Neural cell (in vitro differentiated cells): ENCODE results near the gene FBP1. TPM values are rescaled to one million over a fixed set of nuclear protein-coding genes. Genes with fewer than 3 reads are reported as not detected.

ENCODE experiments used
- H2AFZ ChIP-seq: fragments of 200-600, 300-800 bp; sonication (generic), shearing (Covaris generic); 2 replicates; pipeline ENCODE4 v1.6.0; 2014; ENCODE audit warnings: low read depth, mild to moderate bottlenecking, antibody characterized with exemption, low read length, moderate library complexity
- H3F3A ChIP-seq: fragments of 200-600 bp; shearing (Covaris generic); 2 replicates; pipeline ENCODE4 v1.6.1; 2016; ENCODE audit warnings: mild to moderate bottlenecking, moderate library complexity, mixed read lengths, antibody characterized with exemption, low read length; ENCODE audit not compliant: insufficient read depth, poor library complexity, severe bottlenecking
- H3K27ac ChIP-seq: fragments of 200-600, 300-800 bp; sonication (generic), shearing (Covaris generic); 2 replicates; pipeline ENCODE4 v1.5.1; 2014; ENCODE audit warnings: mild to moderate bottlenecking, low read length, moderate library complexity
- H3K27me3 ChIP-seq: fragments of 300-800, 200-600 bp; sonication (generic), shearing (Covaris generic); 2 replicates; pipeline ENCODE4 v1.6.0; 2014; ENCODE audit warnings: mild to moderate bottlenecking, low read depth, low read length, moderate library complexity; ENCODE audit not compliant: insufficient read depth
- H3K36me3 ChIP-seq: fragments of 300-800, 200-600 bp; sonication (generic), shearing (Covaris generic); 2 replicates; pipeline ENCODE4 v1.5.1; 2014; ENCODE audit warnings: mild to moderate bottlenecking, antibody characterized with exemption, low read length, moderate library complexity; ENCODE audit not compliant: insufficient read depth
- H3K4me2 ChIP-seq: fragments of 300-800, 200-600 bp; sonication (generic), shearing (Covaris generic); 2 replicates; pipeline ENCODE4 v1.6.0; 2014; ENCODE audit warnings: mild to moderate bottlenecking, low read length
- H3K4me3 ChIP-seq: fragments of 300-800, 200-600 bp; sonication (generic), shearing (Covaris generic); 2 replicates; pipeline ENCODE4 v1.5.1; 2014; ENCODE audit warnings: mild to moderate bottlenecking, low read length, moderate library complexity
- H3K79me2 ChIP-seq: fragments of 200-600 bp; shearing (Covaris generic); replicated peaks from 2 replicates; pipeline ENCODE4 v1.6.0; 2014; ENCODE audit warnings: mild to moderate bottlenecking, low read length, moderate library complexity; ENCODE audit not compliant: insufficient read depth
- H3K9ac ChIP-seq: fragments of 300-800, 200-600 bp; sonication (generic), shearing (Covaris generic); 2 replicates; pipeline ENCODE4 v1.6.1; 2016; ENCODE audit warnings: mild to moderate bottlenecking, low read length, mixed read lengths
- H3K9me2 ChIP-seq: fragments of 200-600 bp; shearing (Covaris generic); 2 replicates; pipeline ENCODE4 v1.6.1; 2016; ENCODE audit warnings: mild to moderate bottlenecking, low read length, mixed read lengths; ENCODE audit not compliant: insufficient read depth
- H3K9me3 ChIP-seq: fragments of 200-600, 300-800 bp; sonication (generic), shearing (Covaris generic); 2 replicates; pipeline ENCODE4 v1.6.1; 2016; ENCODE audit warnings: mild to moderate bottlenecking, mixed run types, low read length, moderate library complexity, mixed read lengths
- H4K20me1 ChIP-seq: fragments of 200-600 bp; shearing (Covaris generic); 2 replicates; pipeline ENCODE4 v1.6.1; 2016; ENCODE audit warnings: mild to moderate bottlenecking, mixed run types; ENCODE audit not compliant: insufficient read depth
- EP300 ChIP-seq: fragments of 450-650 bp; conservative IDR thresholded peaks from 2 replicates; pipeline ENCODE4 v1.6.1; 2014; ENCODE audit warnings: antibody characterized with exemption, mild to moderate bottlenecking, moderate library complexity; ENCODE audit not compliant: poor library complexity, severe bottlenecking
- EZH2 ChIP-seq: fragments of 200-600, 300-800 bp; shearing (Covaris generic), sonication (generic); IDR thresholded peaks from 2 replicates; pipeline ENCODE4 v1.6.1; 2014; ENCODE audit warnings: antibody characterized with exemption, low read length, borderline replicate concordance, mild to moderate bottlenecking; ENCODE audit not compliant: insufficient read depth, poor library complexity, severe bottlenecking
- MXI1 ChIP-seq: fragments of 450-650 bp; conservative IDR thresholded peaks from 2 replicates; pipeline ENCODE4 v1.6.1; 2014; ENCODE audit warnings: antibody characterized with exemption, mild to moderate bottlenecking; ENCODE audit not compliant: poor library complexity, severe bottlenecking
- POLR2AphosphoS5 ChIP-seq: IDR thresholded peaks from 2 replicates; pipeline ENCODE4 v1.6.1; 2012
- RAD21 ChIP-seq: fragments of 450-650 bp; conservative IDR thresholded peaks from 2 replicates; pipeline ENCODE4 v1.6.1; 2014; ENCODE audit warnings: antibody characterized with exemption, mild to moderate bottlenecking, moderate library complexity
- SMC3 ChIP-seq: fragments of 450-650 bp; conservative IDR thresholded peaks from 2 replicates; pipeline ENCODE4 v1.6.1; 2014; ENCODE audit warnings: antibody characterized with exemption, mild to moderate bottlenecking, moderate library complexity; ENCODE audit not compliant: poor library complexity
- TAF1 ChIP-seq: IDR thresholded peaks from 2 replicates; pipeline ENCODE4 v1.6.1; 2012; ENCODE audit warnings: low read depth
- polyA plus RNA-seq: library from polyadenylated mRNA; depleted of rRNA; stranded (reverse); fragments of >200 nt; gene quantifications from 2 replicates; pipeline ENCODE4 v1.2.3, GENCODE V29; 2014
- TF ChIP-seq, protein P1 (sequence below): fragments of 450-650 bp; IDR thresholded peaks from 2 replicates; pipeline ENCODE4 v1.5.1; 2014; ENCODE audit warnings: antibody characterized with exemption, mild to moderate bottlenecking, moderate library complexity; ENCODE audit not compliant: poor library complexity, severe bottlenecking
- TF ChIP-seq, protein P2 (sequence below): IDR thresholded peaks from 2 replicates; pipeline ENCODE4 v1.6.1; 2012; ENCODE audit warnings: borderline replicate concordance

The FBP1 gene
- polyA plus RNA-seq, 1 donor from 2014 or later, result not detected

DNA sequence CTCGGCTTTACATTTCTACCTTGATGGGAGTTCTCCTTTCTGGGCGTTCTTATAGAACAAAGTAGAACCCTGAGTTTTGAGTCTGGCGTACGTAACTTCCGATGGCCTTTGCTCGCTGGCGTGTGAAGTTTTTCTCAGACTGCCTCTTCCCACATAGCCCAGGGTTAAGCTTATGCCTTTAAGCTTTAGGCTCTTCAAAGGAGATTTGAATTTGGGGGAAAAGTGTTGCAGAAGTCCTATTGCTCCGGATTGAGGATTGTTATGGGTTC is 32.0 kb downstream of the FBP1 start:
- no peaks in the 10 kb centered on the region for H3K9me2 ChIP-seq
- H3K4me3 ChIP-seq, result no peak overlapping the region
- no peaks in the 10 kb centered on the region for H4K20me1 ChIP-seq
- no peaks in the 10 kb centered on the region for H3K27me3 ChIP-seq
- H3K79me2 ChIP-seq, result no peaks in the 10 kb centered on the region
- no peak overlapping the region for H3K9ac ChIP-seq
- no peaks in the 10 kb centered on the region for H3F3A ChIP-seq
- H3K9me3 ChIP-seq, result no peaks in the 10 kb centered on the region
- TF ChIP-seq, protein P1, sequence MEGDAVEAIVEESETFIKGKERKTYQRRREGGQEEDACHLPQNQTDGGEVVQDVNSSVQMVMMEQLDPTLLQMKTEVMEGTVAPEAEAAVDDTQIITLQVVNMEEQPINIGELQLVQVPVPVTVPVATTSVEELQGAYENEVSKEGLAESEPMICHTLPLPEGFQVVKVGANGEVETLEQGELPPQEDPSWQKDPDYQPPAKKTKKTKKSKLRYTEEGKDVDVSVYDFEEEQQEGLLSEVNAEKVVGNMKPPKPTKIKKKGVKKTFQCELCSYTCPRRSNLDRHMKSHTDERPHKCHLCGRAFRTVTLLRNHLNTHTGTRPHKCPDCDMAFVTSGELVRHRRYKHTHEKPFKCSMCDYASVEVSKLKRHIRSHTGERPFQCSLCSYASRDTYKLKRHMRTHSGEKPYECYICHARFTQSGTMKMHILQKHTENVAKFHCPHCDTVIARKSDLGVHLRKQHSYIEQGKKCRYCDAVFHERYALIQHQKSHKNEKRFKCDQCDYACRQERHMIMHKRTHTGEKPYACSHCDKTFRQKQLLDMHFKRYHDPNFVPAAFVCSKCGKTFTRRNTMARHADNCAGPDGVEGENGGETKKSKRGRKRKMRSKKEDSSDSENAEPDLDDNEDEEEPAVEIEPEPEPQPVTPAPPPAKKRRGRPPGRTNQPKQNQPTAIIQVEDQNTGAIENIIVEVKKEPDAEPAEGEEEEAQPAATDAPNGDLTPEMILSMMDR, result no peak
- TF ChIP-seq RAD21, result no peak
- no peak for TF ChIP-seq EZH2
- no peak for TF ChIP-seq POLR2AphosphoS5
- no peak for TF ChIP-seq SMC3
- TF ChIP-seq, protein P2, sequence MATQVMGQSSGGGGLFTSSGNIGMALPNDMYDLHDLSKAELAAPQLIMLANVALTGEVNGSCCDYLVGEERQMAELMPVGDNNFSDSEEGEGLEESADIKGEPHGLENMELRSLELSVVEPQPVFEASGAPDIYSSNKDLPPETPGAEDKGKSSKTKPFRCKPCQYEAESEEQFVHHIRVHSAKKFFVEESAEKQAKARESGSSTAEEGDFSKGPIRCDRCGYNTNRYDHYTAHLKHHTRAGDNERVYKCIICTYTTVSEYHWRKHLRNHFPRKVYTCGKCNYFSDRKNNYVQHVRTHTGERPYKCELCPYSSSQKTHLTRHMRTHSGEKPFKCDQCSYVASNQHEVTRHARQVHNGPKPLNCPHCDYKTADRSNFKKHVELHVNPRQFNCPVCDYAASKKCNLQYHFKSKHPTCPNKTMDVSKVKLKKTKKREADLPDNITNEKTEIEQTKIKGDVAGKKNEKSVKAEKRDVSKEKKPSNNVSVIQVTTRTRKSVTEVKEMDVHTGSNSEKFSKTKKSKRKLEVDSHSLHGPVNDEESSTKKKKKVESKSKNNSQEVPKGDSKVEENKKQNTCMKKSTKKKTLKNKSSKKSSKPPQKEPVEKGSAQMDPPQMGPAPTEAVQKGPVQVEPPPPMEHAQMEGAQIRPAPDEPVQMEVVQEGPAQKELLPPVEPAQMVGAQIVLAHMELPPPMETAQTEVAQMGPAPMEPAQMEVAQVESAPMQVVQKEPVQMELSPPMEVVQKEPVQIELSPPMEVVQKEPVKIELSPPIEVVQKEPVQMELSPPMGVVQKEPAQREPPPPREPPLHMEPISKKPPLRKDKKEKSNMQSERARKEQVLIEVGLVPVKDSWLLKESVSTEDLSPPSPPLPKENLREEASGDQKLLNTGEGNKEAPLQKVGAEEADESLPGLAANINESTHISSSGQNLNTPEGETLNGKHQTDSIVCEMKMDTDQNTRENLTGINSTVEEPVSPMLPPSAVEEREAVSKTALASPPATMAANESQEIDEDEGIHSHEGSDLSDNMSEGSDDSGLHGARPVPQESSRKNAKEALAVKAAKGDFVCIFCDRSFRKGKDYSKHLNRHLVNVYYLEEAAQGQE, result no peak
- no peak for TF ChIP-seq EP300
- no peak overlapping the region for H3K27ac ChIP-seq
- H2AFZ ChIP-seq, result no peak overlapping the region
- no peaks in the 10 kb centered on the region for H3K36me3 ChIP-seq
- no peak overlapping the region for H3K4me2 ChIP-seq

DNA sequence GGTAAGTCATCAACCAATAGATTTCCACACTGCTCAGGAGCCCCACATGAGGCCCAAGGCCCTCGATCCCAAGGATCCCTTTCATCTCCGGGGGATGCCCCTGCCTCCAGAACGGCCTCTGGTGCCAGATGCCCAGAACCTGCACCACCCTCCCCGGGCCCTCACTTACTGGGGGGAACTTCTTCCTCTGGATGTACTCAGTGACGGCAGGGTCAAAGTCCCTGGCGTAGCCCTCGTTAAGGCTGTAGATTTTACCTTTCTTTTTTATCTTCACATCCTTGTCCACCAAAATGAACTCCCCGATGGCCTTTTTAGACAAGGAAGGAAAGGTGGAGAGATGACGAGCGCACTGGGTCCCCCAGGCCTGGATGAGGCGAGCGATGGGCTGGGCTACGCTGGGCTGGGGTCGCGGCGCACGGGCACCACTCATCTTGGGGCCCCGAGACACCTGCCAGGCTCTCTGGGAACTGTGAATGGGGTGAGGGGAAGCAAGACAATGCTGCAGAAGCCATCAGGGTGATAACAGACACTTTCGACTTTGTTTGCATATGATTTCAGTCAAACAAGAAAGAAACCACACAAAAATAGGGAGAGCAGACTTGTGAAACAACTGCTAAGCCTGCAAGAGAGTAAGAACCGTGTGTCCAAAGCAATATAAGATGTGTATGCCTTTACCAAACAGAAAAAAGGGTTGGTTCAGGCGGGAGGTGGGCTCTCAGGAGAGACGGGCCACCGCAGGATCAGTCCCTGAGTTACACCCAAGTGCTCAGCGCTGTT is 32.5 kb downstream of the FBP1 start:
- no peaks in the 10 kb centered on the region for H3K9me2 ChIP-seq
- no peaks in the 10 kb centered on the region for H3F3A ChIP-seq
- H3K4me3 ChIP-seq, result no peak overlapping the region
- no peak overlapping the region for H3K9ac ChIP-seq
- H4K20me1 ChIP-seq, result no peaks in the 10 kb centered on the region
- H3K27ac ChIP-seq, result no peak overlapping the region
- H3K9me3 ChIP-seq, result no peaks in the 10 kb centered on the region
- H3K4me2 ChIP-seq, result no peak overlapping the region
- H3K27me3 ChIP-seq, result no peaks in the 10 kb centered on the region
- TF ChIP-seq SMC3, result no peak
- TF ChIP-seq, protein P2, result no peak
- no peak for TF ChIP-seq EP300
- no peak for TF ChIP-seq EZH2
- TF ChIP-seq, protein P1, result no peak
- TF ChIP-seq POLR2AphosphoS5, result no peak
- no peak for TF ChIP-seq TAF1
- no peak for TF ChIP-seq RAD21
- TF ChIP-seq MXI1, result no peak
- no peaks in the 10 kb centered on the region for H3K79me2 ChIP-seq
- no peak overlapping the region for H2AFZ ChIP-seq
- no peaks in the 10 kb centered on the region for H3K36me3 ChIP-seq
